Measurements from ENCODE around the gene ASCC1.

ASCC1 gene

DNA sequence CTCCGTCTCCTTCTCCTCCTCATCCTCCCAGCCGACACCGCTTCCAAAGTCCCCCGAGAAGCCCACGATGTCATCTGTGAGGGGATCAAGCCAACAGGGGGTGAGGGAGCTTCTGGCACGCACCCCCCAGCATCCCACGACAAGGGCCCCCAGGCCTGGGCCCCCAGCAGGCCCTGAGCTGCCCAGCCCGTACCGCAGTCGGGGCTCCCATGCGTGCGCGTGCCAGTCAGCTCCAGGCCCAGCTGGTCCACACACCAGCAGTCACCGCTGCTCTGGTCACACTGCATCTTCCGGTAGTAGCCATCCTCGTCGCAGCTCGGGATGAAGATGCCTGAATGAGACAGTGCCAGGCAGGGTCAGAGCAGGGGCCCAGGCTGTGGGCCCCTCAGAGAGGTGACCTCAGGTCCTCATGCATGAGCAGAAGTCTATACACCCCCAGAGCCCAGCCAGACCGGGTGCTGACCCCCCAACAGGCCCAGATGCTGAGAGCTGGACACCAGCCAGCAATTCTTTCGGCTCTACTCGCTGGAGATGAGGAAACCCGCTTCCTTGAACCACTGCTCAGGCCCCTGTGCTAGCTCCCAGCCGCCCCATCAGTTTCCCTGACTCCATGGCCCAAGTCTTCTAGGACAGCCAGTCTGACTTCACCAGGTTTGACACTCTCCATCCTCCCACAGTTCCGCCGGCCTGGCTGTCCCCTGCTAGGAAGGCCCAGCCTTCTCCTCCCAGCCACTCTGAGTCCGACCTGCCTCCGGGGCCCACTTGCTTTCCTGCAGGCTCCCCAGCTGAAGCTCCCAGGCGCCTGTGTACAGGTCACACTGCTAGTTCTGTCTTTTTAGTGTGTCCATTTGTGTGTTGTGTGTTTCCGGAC is 153.0 kb downstream of the ASCC1 start:
- DNase-seq = no peak

DNA sequence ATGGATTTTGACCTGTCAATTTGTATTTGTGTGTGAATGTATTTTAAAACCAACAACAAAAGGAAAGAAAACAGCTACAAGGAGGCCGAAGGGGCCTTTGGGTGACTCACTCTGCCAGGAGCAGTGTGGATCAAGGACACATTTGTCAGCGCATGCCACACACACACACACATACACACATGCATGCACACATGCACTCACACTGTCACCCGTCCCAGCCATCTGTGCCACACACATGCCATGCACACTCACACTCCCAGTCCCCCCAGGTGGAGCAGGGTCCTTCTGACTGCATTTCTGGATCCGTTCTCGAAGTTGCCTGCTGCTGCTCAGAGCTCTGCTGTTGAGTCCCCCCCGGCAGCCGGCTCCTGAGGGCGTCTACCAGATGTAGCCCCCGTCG is 153.7 kb downstream of the ASCC1 start:
- no peak for DNase-seq

DNA sequence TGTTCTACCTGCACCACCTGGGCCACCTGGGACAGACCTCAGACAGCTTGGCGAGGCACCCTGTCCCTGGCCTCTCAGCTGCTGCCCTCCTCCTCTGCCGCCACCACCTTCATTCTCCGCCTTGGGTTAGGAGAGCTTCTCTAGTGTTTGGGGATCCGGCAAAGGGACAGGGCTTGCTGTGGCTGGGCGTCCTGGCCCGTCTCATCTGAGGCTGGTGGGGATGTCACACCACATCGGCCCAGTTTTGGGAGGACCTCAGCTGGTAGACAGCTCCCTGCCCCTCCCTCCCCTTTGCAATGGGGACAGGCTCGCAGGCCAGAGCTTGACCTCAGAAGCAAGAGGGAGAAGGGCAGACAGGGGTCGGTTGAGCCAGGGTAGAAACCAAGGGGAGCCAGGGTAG is 154.1 kb downstream of the ASCC1 start:
- DNase-seq = no peak

DNA sequence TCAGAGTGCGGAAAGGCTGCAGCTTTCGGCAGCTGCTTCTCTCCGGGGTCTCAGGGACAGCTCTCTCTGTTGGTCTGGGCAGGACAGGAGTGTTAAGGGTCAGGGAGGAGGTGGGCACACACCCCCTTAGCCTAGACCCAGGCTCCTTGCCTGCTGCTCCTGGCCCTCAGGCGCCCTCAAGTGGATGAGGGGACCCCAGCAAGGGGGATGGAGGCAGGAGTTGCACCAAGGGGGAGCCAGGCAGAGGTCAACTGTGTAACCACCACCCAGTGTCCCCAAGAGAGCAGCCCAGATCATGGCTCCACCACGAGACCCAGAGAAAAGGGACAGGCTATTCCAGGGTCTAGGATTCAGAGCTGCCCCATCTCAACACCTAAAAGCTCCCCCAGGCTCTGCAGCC is 154.6 kb downstream of the ASCC1 start:
- no peak for DNase-seq

DNA sequence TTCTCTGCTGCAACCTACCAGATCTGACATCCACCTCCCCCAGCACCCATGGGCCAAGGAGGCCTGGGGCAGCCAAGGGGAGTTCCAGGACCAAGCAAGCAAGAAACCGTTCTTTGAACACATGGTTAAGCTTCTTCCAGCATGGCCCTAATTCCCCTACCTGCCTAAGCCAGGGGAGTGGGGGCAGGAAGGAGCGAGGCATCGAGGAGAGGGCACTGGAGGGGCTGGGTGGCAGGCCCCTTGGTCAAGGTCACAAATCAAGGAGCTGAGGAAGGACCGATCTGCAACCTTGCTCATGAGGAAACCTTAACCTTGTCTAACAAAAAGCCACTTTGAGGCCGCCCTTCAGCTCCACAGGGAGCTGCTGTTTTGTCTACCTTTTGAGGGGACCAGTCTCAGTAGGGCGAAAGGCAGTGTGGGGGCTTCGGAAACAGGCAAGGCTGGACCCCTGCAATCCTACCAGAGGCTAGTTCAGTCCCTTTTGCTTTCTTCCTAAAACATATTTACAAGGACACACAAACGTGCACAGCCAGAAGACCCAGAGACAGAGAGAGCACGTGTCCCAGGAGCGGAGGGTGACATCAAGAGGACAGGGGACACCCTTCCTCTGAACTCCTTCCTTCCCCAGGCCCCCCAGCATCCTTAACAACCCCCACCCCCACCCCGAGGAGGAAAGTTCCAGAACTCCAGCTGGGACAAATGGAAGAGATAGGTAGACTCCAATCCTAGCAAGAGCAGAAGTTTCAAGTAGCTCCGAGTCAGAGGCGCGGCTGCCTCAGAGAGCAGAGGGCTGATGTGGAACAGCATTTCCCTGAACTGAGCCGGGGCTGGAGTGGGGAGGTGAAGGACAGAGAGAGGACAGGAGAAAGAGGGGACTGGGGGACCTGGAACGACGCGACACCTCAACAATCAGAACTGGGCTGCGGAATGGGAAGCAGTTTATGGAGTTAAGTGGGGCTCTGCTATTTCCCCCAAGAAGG is 155.9 kb downstream of the ASCC1 start:
- DNase-seq = no peak

DNA sequence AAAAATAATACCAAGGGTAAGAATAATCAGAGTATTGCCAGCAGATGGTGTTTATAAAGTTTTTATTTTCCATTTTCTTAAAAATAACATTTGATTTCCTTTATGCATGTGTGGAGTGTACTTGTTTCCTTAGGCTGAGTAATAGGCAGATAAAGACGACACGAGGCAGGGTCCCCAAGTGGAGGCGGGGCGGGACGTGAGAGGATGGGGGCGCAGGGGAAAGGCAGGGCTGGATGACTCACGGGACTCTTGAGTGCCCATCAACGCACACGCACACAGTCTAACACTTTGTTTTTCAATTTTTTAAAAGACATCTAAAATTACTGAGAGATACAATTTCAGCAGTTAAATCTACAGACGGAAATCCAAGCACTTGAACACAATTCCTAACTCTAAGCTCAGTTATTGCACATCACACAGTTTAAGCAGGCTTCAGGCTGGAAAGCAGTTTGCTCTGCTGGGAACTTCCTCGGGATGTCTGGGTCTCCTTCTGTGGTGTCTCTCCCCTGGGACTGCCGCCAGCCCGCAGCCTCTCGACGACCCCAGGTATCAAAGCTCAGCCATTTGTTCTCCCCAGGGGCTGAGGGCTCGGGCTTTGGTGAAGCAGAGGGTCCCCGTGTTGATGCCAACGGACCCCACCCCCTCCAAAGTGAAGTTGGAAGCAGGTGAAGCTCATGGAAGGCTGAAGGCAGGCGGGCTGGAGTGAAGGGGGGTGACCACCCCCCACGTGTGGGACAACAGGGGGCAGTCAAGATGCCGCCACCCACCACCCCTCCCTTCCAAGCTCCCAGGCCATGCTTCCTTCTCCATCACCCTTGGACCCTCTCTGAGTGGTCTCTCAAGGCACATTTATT is 156.9 kb downstream of the ASCC1 start:
- no peak for DNase-seq

DNA sequence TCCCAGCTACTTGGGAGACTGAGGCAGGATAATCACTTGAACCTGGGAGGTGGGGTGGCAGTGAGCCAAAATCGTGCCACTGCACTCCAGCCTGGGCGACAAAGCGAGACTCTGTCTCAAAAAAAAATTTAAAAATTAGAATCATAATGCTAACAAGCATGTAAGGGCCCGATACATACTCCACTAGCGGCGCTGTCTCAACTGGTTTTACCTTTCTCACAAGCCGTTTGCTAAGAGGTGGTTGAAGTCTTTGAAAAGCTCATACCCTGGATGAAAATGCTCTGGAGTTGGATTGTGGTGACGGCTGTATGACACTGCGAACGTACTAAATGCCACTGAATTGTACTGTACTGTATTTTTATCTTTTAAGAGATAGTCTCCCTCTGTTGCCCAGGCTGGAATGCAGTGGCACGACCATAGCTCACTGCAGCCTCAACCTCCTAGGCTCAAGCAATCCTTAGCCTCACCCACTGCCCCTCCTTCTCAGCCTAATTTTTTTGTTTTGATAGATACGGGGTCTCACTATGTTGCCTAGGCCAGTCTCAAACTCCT is 157.7 kb downstream of the ASCC1 start:
- DNase-seq = no peak

DNA sequence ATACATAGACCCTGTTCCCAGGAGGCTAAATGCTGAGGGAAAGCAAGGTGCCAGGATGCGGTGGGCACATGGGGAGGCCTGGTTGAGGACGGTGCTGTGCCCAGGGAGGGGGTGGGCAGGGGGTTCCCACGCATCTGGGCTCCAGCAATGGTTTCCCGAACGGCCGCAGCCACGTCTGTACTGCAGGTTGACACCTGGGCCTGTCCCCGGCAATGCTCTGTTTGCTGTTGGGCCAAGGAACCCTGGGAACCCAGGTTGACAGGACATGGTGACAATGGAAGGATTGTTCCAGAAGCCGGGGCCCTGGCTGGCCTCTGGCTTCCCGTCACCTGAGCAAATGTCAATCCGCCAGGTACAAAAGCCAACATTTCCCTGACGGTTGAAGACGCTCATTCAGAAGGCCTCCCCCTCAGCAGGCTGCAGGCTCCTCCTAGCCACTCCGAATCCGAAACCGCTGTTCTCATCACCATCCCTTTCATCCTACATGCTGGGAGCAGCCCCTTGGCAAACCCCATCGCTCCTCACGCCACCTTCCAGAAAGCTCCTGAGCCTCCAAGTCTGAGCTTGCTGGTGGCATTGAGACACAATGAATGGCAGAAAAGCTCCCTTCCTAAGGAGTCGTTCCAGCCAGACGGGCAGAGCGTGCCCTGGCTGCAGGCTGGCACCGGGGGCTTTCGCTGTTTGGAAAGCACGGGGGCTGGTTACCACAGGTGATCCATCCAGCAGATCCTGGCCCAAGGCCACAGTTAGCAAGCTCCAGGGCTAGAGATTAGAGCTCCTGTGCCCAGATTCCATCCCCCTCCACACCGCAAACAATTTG is 158.9 kb downstream of the ASCC1 start:
- DNase-seq = no peak

DNA sequence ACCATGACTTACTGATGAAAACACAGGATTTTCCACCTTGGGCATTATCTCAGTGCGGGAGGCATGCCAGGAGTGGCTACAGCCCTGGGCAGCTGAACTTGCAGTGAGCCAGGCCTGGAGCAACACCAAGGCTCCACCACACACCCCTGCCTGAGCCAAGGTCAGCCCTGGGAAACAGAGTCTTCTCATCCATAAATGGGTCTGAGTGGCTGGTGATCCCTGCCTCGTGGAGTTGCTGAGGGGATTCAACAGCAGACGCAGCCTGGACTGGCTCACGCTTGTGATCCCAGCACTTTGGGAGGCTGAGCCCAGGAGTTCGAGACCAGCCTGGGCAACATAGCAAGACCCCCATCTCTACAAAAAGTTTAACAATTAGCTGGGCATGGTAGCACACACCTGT is 160.0 kb downstream of the ASCC1 start:
- DNase-seq = no peak

DNA sequence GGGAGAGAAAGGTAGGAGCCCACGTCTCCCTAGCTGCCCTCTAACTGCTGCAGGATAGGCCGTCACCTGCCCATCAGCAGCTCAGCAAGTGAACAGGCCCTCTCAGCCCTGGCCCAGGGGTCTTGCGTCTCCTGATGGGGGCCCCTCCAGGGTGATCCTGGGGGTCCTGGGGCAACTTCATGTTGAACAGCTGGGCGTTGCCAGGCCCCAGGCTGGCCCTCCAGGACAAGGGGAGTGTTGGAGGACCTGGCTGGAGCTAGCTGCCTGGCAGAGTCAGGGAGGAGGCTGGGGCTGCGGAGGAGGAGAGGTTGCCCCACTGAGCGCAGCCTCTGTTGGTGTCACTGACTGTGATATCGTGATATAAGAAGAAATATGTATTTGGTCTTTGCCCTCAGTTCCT is 162.4 kb downstream of the ASCC1 start:
- no peak for DNase-seq

DNA sequence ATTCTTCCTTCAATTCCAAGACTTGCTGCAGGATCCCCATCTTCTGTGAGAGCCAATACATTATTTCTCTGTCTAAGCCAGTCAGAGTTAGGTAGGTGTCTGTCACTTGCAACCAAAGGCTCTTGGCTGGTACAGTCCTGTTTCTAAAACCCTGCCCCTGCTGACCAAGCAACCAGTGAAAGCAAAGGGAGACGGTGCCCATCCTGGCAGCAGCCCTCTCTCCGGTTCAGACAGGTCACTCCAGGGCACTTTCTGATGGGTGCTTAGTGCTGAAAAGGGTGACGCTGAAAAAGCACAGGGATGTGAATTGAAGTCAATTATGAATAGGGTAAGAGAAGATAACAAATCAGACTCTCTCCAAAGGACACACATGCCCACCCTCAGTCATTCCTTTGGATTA is 165.2 kb downstream of the ASCC1 start:
- DNase-seq = no peak

DNA sequence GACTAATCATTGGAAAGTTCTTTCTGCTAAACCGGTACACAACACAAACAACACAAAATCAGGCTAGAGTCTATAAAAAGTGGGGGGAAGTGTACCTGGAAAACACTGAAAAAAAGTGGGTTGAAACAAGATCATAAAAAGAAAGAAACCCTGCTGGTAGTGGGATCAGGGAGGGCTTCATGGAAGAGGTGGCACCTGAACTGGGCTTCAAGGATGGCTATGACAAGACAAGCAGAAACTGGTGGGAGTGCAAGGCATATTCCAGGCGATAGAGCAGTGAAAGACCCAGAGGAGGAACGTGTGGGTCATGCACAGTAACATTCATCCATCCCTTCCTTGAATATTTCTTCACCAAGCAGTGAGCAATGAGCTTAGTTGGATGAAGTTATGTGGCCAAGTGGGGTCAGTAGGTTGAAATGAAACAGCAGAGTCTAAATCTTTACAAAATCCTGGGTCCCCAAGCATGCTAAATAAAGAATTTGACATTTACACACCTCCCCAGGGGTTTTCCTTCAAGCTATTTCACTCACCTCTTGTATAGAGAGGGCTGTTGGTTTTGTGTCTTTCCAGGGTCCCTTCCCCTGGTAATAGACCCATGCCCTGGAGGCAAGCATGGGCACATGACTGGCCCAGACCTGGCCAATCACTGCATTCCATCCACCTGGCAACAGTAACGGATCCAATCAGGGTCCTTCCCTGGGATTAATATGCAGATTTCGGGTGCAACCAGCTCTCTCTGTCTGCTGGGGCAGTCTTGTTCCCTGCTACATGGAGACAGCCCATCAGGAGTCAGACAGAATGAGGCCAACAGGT is 165.9 kb downstream of the ASCC1 start:
- DNase-seq = no peak

DNA sequence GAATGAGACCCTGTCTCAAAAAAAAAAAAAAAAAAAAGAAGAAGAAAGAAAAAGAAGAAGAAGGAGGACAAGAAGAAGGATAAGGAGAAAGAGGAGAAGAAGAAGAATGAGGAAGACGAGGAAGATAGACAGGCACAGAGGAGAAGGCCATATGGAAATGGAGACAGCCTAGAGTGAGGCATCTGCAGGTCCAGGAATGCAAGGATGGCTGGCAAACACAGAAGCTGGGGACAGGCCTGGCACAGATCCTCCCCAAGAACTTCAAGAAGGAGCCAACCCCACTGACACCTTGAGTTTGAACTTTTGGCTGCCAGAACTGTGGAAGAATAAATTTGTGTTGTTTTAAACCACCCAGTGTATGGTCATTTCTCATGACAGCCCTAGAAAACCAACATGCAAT is 166.6 kb downstream of the ASCC1 start:
- no peak for DNase-seq

DNA sequence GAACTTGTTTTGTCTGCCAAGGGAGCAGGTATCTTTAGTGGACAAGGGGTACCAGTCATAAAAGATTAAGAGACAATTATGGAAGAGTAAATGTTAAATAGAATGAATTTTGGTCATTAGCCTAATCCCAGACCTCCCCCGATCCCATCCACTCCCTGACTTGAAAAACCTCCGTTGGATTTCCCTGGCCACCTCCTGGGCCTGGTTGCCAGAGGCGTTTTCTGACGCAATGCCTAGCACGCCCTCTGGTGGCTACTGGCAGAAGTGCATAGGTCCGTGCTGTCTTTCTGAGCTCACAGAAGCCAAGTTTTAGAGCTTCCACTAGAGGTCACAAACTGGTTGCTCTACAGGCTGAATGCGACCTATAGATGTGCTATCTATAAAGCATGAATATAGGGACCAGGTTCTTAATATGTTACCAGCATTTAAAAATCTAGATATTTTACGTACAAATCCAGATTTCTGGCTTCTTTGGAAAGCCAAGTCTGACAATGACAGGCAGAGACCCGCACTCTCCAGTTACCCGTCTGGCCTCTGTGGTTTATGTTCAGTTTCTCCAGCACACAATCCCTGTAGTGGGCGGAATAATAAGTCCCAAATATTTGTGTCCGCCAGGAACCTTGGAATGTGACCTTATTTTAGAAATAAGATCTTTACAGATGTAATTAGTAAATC is 167.5 kb downstream of the ASCC1 start:
- peak; percentile 84 for DNase-seq

Measured in NCI-H345 (cell line).